Measurements from ENCODE around the gene CA7.
"Not testable (repeated sequence)": the region's sequence is repeated elsewhere in the genome, so short reads cannot be mapped to it uniquely, and the experiment has no call there.

Gene CA7

DNA sequence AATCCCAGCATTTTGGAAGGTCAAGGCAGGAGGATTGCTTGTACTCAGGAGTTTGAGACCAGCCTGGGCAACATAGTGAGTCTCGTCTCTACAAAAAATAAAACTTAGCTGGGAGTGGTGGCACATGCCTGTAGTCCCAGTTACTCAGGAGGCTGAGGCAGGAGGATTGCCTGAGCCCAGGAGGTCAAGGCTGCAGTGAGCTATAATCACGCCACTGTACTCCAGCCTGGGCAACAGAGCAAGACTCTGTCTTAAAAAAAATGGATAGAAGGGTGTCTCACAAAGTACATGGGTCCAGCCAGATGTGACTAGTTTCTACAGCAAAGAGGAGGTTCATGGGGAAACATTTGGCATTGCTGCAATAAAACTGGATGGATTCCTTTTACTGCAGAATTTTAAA lies 27.1 kb downstream of the CA7 start:
- H3K9me3 ChIP-seq (ENCODE audit: low read length); H2AFZ ChIP-seq (ENCODE audit: low read depth, low read length); H3K36me3 ChIP-seq (ENCODE audit: insufficient read depth, low read length); H3K4me3 ChIP-seq (ENCODE audit: low read length); H3K27me3 ChIP-seq (ENCODE audit: insufficient read depth, low read length): not testable (repeated sequence)
- H3K4me1 ChIP-seq (ENCODE audit: insufficient read depth, low read length): peaks cover 16% of the 10 kb centered on the region

DNA sequence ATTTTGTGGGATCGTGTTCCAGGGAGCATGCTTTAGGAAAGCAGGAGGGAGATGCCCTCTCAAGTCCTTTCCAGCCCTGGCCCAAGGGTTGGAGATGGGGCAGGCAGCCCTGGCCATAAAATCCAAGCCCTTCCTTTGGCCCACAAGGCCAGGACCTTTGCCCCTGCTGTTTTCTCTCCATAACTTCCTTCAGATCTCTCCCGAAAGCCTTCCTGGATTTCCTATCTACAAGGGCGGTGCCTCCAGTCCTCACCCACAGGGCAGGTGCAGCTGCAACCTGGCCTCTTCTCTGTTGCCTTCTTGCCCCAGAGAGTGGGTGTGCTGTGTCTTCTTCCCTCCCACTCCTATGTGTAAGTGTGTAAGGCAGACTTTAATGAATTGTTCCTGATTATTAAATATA lies 27.6 kb downstream of the CA7 start:
- Histone ChIP-seq H3K9me3 (ENCODE audit: low read length) (no peaks in the 10 kb centered on the region), H3K4me3 (ENCODE audit: low read length) (no peak overlapping the region), H3K4me1 (ENCODE audit: insufficient read depth, low read length) (peaks cover 16% of the 10 kb centered on the region), H3K27me3 (ENCODE audit: insufficient read depth, low read length) (peaks cover 5% of the 10 kb centered on the region), H2AFZ (ENCODE audit: low read depth, low read length) (no peak overlapping the region), H3K36me3 (ENCODE audit: insufficient read depth, low read length) (no peaks in the 10 kb centered on the region)

DNA sequence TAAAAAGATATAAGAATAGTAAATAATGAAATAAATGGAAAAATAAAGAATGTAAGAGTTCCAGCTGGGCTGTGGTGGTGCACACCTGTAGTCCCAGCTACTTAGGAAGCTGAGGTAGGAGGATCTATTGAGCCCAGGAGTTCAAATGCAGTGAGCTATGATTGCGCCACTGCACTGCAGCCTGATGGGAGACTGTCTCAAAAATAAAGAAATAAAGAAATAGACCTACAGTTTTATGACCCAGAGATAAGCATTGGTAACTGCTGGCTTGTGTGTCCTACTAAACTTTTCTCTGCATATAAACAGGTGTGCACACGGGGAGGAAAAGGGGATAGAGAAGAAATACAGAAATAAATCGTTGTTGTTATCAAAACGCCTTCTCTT lies 28.3 kb downstream of the CA7 start:
- H3K4me3 ChIP-seq (ENCODE audit: low read length): peak overlapping the region; percentile 35

DNA sequence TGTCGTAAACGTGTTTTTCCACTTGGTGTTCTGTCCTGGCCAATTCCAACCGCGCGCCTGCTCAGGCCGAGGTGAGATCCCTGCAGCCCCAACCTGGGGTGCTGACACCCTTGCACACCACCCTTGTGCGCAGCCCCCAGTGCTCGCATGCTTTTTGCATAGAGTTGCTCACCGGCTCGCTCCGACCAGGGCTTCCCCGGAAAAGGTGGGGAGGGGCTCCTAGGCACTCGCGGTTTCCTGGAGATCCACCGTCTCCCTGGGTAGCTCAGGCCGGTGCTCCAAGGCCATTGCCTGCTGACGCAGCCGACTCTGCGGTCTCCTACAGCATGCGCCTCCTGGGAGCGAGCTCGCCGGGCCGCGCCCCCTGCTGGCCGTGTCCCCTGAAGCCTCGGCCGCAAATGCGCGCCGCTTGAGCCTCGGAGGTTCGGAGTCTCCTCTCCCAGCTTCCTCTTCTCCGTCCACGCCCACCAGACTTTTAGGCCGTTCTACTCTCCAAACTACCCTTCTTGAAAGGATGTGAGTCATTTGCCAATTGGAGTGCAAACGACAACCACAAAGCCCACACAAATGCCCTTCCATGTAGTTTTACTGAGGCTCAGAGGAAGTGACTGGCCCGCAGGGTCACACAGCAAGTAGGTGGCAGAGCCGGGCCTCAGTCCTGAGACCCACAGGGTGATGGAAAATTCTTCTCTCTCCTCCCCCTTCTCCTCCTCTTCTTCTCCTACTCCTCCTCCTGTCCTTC lies 28.9 kb downstream of the CA7 start:
- Histone ChIP-seq H3K9me3 (ENCODE audit: low read length) (no peaks in the 10 kb centered on the region), H3K27me3 (ENCODE audit: insufficient read depth, low read length) (peaks cover 5% of the 10 kb centered on the region), H2AFZ (ENCODE audit: low read depth, low read length) (peak overlapping the region; percentile 33), H3K36me3 (ENCODE audit: insufficient read depth, low read length) (no peaks in the 10 kb centered on the region), H3K4me1 (ENCODE audit: insufficient read depth, low read length) (peaks cover 16% of the 10 kb centered on the region), H3K4me3 (ENCODE audit: low read length) (peak overlapping the region; percentile 35)

More for the DNA sequence above, 28.3 kb downstream of the CA7 start:
- Histone ChIP-seq H3K9me3 (ENCODE audit: low read length) (no peaks in the 10 kb centered on the region), H3K36me3 (ENCODE audit: insufficient read depth, low read length) (no peaks in the 10 kb centered on the region), H3K27me3 (ENCODE audit: insufficient read depth, low read length) (peaks cover 5% of the 10 kb centered on the region), H3K4me1 (ENCODE audit: insufficient read depth, low read length) (peaks cover 16% of the 10 kb centered on the region), H2AFZ (ENCODE audit: low read depth, low read length) (peak overlapping the region; percentile 33)

DNA sequence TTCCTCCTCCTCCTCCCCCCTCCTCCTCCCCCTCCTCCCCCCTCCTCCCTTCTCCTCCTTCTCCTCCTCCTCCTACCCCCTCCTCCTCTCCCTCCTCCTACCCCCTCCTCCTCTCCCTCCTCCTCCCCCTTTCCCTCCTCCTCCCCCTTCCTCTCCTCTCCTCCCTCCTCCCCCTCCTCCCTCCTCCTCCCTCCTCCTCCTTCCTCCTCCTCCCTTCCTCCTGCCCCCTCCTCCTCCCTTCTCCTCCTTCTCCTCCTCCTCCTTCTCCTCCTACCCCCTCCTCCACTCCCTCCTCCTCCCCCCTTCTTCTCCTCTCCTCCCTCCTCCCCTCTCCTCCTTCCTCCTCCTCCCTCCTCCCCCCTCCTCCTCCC lies 29.5 kb downstream of the CA7 start:
- peaks cover 16% of the 10 kb centered on the region for H3K4me1 ChIP-seq (ENCODE audit: insufficient read depth, low read length)
- H3K9me3 ChIP-seq (ENCODE audit: low read length): no peaks in the 10 kb centered on the region
- H3K4me3 ChIP-seq (ENCODE audit: low read length): no peak overlapping the region
- H3K27me3 ChIP-seq (ENCODE audit: insufficient read depth, low read length): peaks cover 5% of the 10 kb centered on the region
- no peaks in the 10 kb centered on the region for H3K36me3 ChIP-seq (ENCODE audit: insufficient read depth, low read length)
- no peak overlapping the region for H2AFZ ChIP-seq (ENCODE audit: low read depth, low read length)

DNA sequence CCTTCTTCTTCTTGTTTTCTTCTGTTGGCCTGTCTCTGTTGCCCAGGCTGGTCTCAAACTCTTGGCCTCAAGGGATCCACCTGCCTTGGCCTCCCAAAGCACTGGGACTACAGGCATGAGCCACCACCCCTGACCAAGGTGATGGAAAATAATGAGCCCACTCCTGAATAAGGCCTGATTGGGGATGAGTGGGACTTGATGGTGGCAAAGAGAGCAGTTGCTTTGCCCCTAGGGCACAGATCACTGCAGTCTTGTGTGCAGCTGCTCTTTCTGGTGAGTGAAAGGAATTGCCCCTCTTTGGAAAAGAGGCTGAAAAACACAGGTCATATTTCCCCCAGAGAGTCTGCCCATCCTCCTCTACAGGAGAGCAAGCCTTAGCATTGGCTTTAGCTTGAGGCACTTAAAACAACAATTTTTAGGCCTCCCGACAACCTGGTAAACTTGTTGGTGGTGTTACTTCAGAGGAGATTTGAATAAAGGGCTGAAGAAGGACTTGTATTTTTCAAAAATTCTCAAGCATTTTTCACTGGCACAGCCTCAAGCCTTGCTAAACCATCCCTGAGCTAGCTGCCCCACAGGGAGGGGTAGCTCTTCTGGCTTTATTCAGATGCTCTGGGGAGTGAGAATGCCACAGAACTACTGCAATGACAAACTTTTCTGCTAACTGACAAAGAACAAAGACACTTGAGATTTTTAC lies 30.0 kb downstream of the CA7 start:
- no peaks in the 10 kb centered on the region for H3K36me3 ChIP-seq (ENCODE audit: insufficient read depth, low read length)
- H3K4me1 ChIP-seq (ENCODE audit: insufficient read depth, low read length): peaks cover 16% of the 10 kb centered on the region
- peaks cover 5% of the 10 kb centered on the region for H3K27me3 ChIP-seq (ENCODE audit: insufficient read depth, low read length)
- no peak overlapping the region for H2AFZ ChIP-seq (ENCODE audit: low read depth, low read length)
- no peaks in the 10 kb centered on the region for H3K9me3 ChIP-seq (ENCODE audit: low read length)
- H3K4me3 ChIP-seq (ENCODE audit: low read length): no peak overlapping the region

DNA sequence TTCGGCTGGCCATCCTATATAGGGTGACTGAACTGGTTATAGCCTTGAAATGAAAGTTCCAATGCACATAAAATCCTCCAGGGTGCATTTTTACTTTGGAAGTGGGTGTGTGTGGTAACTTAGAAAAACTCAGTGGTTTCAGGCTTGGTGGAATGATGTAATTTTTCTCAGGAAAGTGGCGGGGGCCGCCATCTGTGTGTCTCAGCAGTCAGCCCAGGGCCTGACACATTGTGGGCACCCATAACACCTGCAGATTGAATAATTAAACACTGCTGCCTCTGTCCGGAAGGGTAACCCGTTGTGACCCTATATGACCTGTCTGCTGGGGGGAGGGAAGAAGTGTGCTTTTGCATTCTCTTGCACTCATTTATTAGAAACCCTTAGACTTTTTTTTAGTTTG lies 33.9 kb downstream of the CA7 start:
- Histone ChIP-seq H3K9me3 (ENCODE audit: low read length) (no peaks in the 10 kb centered on the region), H2AFZ (ENCODE audit: low read depth, low read length) (no peak overlapping the region), H3K36me3 (ENCODE audit: insufficient read depth, low read length) (no peaks in the 10 kb centered on the region), H3K27me3 (ENCODE audit: insufficient read depth, low read length) (no peaks in the 10 kb centered on the region), H3K4me3 (ENCODE audit: low read length) (no peak overlapping the region), H3K4me1 (ENCODE audit: insufficient read depth, low read length) (peaks cover 11% of the 10 kb centered on the region)

DNA sequence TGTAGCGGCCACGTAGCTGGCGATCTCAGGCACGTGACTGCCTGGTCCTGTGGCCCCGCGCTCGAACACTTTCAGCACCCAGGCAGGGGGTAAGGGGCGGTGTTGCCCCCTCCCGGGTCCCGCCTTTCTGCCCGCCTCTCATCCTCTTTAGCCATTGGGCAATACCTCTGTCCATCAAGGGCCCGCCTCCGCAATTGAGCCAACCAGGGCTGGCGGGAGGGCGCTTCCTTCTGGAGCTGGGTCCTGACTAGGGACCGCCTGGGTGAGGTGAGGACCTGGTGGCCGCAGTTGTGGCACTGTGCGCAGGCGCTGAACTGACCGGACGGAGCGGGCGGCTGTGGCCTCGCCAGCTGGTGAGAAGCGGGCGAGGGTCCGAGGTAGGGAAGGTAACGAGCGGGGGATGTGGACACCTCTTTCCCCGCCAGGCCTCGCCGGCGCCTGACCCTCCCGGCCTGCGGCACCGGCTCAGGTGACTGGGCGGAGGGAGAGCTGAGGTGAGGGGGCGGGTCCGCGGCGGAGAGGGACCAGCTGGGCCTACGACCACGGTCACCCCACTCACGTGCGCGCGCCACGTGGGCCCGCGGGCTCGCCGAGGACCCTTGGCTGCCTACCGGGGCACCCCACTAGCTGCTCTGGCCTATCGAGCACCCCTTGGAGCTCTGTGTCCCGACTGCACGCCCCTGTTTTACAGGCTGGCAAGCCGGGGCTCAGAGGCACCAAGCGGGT lies 36.2 kb downstream of the CA7 start, which contains the start of gene PDP2:
TSS of gene PDP2 (plus strand) at position 228 of the 726 bp plus-strand sequence. CDS start 3,770 bp downstream, outside the sequence.
- Histone ChIP-seq H3K36me3 (ENCODE audit: insufficient read depth, low read length) (peaks cover 14% of the 10 kb centered on the region), H3K27me3 (ENCODE audit: insufficient read depth, low read length) (no peaks in the 10 kb centered on the region), H2AFZ (ENCODE audit: low read depth, low read length) (peak within 1 kb of the TSS; percentile 63)

DNA sequence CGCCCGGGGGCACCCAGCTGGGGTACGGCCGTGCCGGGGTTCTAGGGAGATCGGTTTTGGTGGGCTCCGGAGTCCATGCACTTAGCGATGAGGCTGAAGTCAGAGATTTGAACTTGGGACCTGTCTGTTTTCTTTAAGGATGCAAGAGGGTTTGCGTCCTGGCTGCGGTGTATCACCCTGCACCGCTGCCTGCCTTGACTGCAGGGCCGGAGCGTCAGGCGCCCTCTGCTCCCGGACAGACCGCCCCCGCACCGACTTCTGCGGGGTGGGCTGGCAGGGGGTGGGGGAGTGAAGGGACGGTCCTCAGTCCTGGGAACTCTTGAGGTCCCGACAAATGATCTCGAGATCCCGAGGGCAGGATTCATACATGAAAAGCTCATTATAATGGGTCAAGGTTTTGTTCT lies 36.8 kb downstream of the CA7 start:
- H3K36me3 ChIP-seq (ENCODE audit: insufficient read depth, low read length): peaks cover 16% of the 10 kb centered on the region
- H3K9me3 ChIP-seq (ENCODE audit: low read length): no peaks in the 10 kb centered on the region
- no peaks in the 10 kb centered on the region for H3K4me1 ChIP-seq (ENCODE audit: insufficient read depth, low read length)
- peak overlapping the region; percentile 75 for H3K4me3 ChIP-seq (ENCODE audit: low read length)
- H3K27me3 ChIP-seq (ENCODE audit: insufficient read depth, low read length): no peaks in the 10 kb centered on the region
- H2AFZ ChIP-seq (ENCODE audit: low read depth, low read length): peak overlapping the region; percentile 63

More for the DNA sequence above, 36.2 kb downstream of the CA7 start, which contains the start of gene PDP2:
- Histone ChIP-seq H3K9me3 (ENCODE audit: low read length) (no peaks in the 10 kb centered on the region), H3K4me3 (ENCODE audit: low read length) (peak within 1 kb of the TSS; percentile 75), H3K4me1 (ENCODE audit: insufficient read depth, low read length) (no peaks in the 10 kb centered on the region)

DNA sequence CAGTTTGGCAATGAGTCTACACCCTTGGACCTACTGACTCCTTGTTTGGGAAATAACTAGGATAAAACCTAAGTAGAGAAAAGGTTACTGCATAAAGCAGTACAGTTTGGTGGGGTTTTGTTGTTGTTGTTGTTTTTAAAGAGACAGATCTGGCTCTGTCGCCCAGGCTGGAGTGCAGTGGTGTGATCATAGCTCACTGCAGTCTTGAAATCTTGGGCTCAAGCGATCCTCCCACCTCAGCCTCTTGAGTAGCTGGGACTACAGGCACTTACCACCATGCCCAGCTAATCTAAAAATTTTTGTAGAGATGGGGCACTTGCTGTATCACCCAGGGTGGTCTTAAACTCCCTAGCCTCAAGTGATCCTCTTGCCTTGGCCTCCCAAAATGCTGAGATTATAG lies 37.3 kb downstream of the CA7 start:
- Histone ChIP-seq H3K27me3 (ENCODE audit: insufficient read depth, low read length) (no peaks in the 10 kb centered on the region), H2AFZ (ENCODE audit: low read depth, low read length) (no peak overlapping the region), H3K36me3 (ENCODE audit: insufficient read depth, low read length) (peaks cover 20% of the 10 kb centered on the region), H3K4me3 (ENCODE audit: low read length) (peak overlapping the region; percentile 75), H3K4me1 (ENCODE audit: insufficient read depth, low read length) (no peaks in the 10 kb centered on the region), H3K9me3 (ENCODE audit: low read length) (no peaks in the 10 kb centered on the region)

DNA sequence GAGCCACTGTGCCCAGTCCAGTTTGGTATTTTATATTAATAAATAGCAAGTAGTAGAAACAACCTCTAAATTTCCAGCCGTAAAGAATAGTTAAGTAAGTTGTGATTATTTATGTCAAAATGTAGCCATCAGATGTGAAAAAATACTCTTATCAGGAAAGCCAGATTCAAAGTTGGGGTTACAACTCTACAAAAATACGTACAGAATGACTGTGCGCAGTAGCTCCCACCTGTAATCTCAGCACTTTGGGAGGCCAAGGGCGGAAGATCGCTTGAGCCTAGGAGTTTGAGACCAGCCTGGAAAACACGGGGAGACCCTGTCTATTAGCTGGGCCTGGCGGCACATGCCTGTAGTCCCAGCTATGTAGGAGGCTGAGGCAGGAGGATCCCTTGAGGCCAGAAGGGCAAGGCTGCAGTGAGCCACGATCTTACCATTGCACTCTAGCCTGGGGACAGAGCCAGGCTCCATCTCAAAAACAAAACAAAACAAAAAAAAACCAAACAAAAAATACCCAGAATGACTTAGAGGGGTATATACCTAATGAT lies 37.8 kb downstream of the CA7 start:
- H3K4me1 ChIP-seq (ENCODE audit: insufficient read depth, low read length): no peaks in the 10 kb centered on the region
- no peak overlapping the region for H3K4me3 ChIP-seq (ENCODE audit: low read length)
- H2AFZ ChIP-seq (ENCODE audit: low read depth, low read length): no peak overlapping the region
- no peaks in the 10 kb centered on the region for H3K9me3 ChIP-seq (ENCODE audit: low read length)
- peaks cover 22% of the 10 kb centered on the region for H3K36me3 ChIP-seq (ENCODE audit: insufficient read depth, low read length)
- H3K27me3 ChIP-seq (ENCODE audit: insufficient read depth, low read length): no peaks in the 10 kb centered on the region

DNA sequence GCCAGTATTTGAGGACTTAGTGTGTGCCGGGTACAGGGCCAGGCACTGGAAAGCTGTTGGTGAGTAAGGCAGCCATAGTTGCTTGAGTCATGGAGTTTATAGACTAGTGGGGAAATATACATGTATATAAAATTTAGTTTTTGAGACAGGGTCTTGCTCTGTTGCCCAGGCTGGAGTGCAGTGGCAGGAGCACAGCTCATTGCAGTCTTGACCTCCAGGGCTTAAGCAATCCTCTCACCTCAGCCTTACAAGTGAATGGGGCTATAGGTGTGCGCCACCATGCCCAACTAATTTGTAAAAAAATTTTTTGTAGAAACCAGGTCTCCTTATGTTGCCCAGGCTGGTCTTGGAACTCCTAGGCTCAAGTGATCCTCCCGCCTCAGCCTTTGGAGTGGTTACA lies 38.5 kb downstream of the CA7 start:
- no peaks in the 10 kb centered on the region for H3K9me3 ChIP-seq (ENCODE audit: low read length)
- no peaks in the 10 kb centered on the region for H3K4me1 ChIP-seq (ENCODE audit: insufficient read depth, low read length)
- H2AFZ ChIP-seq (ENCODE audit: low read depth, low read length): no peak overlapping the region
- peaks cover 22% of the 10 kb centered on the region for H3K36me3 ChIP-seq (ENCODE audit: insufficient read depth, low read length)
- no peaks in the 10 kb centered on the region for H3K27me3 ChIP-seq (ENCODE audit: insufficient read depth, low read length)
- H3K4me3 ChIP-seq (ENCODE audit: low read length): no peak overlapping the region

DNA sequence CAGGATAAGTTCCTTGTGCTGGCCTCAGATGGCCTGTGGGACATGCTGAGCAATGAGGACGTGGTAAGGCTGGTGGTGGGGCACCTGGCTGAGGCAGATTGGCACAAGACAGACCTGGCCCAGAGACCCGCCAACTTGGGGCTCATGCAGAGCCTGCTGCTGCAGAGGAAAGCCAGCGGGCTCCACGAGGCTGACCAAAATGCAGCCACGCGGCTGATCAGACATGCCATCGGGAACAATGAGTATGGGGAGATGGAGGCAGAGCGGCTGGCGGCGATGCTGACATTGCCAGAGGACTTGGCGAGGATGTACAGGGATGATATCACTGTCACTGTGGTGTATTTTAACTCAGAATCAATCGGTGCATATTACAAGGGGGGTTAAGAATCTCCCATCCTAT lies 41.3 kb downstream of the CA7 start:
- Histone ChIP-seq H3K9me3 (ENCODE audit: low read length) (no peaks in the 10 kb centered on the region), H3K4me3 (ENCODE audit: low read length) (no peak overlapping the region), H2AFZ (ENCODE audit: low read depth, low read length) (no peak overlapping the region), H3K4me1 (ENCODE audit: insufficient read depth, low read length) (no peaks in the 10 kb centered on the region), H3K36me3 (ENCODE audit: insufficient read depth, low read length) (peaks cover 22% of the 10 kb centered on the region), H3K27me3 (ENCODE audit: insufficient read depth, low read length) (no peaks in the 10 kb centered on the region)

Measured in neuron (in vitro differentiated cells).